Stimulated activated CD8-positive, alpha-beta memory T cell treated with anti-CD3 and anti-CD28 coated beads, Interleukin-7, amount 100 ng/mL, for 4 hours (primary cell): ENCODE measurements around the gene ARID3C.

Source experiments
- DNase-seq, 2 donors: peaks; one replicate each; pipeline ENCODE4 v3.0.0-alpha.2; 2020; ENCODE audit warnings: low read depth in 2 of 2

The ARID3C gene, protein sequence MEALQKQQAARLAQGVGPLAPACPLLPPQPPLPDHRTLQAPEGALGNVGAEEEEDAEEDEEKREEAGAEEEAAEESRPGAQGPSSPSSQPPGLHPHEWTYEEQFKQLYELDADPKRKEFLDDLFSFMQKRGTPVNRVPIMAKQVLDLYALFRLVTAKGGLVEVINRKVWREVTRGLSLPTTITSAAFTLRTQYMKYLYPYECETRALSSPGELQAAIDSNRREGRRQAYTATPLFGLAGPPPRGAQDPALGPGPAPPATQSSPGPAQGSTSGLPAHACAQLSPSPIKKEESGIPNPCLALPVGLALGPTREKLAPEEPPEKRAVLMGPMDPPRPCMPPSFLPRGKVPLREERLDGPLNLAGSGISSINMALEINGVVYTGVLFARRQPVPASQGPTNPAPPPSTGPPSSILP

DNA sequence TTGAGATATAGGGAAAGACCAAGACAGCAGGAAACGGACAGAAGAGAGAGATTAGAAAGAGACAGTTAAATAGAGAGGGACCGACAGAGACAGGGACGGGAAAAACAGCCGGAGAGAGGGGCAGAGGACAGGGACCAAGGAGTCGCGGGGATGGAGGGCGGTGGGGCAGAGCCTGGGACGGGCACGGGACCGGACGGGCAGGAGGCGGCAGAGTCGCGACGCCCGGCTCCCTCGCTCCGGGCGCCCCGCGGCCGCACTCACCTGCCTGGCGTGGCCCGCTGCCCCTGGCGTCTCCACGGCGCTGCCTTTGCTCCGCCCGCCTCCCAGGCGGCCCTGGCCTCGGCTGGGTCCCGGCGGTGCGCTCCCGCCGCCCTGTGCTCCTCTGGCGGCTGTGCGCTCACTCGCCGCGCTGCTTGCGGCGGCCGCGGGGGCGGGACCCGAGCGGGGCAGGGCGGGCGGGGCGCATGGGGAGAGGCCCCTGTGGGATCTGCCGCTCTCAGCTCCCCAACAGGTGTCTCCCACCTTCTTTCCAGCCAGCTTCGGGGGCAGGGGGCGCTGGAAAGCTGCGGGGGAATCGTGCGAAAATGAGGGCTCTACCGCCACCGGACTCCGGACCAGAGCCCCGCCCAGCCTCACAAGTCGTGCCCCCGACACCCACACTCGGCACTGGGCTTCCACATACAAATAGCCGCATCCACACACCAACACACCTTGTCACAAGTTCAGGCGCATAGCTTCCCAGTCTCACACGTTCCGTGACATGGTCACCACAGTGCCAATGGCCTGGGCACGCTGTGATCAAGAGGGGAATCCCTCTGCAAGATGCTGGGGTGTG lies at the start of gene ARID3C:
Gene ARID3C, minus strand, starts transcription at position 411 of the 835 bp plus-strand sequence. CDS start 1,052 bp downstream, outside the sequence.
- peak in 1 of 2 donors; percentile 45 for DNase-seq

DNA sequence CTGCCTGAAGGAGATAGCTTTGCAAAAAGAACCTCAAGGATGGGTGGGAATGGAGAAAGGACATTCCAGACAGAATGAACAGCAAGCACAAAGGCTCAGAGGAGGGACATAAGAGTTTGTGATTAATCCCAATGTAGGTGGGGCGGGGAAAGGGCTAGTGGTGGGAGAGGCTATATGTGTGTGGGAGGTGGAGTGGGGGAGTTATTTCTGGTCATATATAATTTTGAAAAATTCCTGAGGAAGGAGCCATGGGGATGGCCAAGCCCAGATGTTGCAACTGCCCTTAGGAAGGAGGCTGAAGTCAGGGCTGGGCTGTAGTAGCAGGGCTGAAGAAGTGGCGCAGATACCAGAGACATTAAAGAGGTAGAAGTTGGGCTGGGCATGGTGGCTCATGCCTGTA lies 47.0 kb upstream of the ARID3C start:
- DNase-seq: no peak

DNA sequence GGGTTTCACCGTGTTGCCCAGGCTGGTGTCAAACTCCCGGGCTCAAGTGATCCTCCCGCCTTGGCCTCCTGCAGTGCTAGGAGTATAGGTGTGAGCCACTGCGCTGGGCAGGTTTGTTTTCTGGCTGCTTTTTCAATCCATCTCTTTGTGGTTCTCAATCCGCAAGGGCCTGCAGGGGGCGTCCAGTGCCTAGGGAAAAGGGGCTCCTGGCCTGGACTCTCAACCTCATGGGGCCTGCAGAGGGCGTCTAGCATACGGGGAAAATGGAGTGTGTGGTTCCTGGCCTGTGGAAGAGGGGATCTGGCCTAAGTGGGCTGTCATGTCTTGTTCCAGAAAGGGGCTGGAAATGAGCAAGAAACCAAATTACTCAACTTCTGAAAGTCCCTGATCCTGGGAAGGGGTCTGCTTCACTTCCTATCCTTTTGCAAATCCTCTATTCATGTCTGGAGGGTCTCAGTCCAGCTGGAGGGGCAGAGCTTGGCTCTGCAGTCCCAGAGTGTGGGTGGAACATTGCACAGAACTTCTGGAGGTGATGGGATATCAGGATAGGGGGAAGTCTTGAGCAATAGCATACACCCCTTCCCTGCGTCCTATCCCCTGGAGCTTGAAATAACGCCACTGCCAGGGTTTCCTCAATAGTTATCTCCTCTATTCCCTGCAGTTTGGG lies 46.3 kb upstream of the ARID3C start:
- peak; percentile 20 to 38 for DNase-seq

- DNase-seq: no peak
These were observed 45.6 kb upstream of the ARID3C start for GRCh38 chr9:34674440-34674839.

DNA sequence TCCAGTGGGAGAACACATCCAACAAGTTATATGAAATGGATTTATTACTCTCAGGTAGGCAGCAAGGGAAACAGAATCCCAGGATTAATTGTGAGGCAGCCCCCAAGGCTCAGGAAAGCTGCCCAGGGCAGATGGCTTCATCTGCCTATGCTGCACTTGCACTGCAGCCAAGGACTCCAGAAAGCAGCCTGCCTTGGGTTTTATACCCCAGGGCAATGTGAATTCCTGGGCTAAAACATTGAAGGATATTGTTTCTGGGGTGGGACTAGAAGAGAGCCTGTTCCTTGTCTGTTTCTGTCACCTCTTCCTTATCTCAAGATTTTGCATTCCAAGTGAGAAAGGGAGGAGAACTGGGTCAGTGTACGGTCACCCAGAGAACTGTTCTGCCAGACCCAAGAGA lies 42.4 kb upstream of the ARID3C start:
- DNase-seq: no peak

GRCh38 chr9:34669809-34670562 lies 41.1 kb upstream of the ARID3C start:
- no peak for DNase-seq

DNA sequence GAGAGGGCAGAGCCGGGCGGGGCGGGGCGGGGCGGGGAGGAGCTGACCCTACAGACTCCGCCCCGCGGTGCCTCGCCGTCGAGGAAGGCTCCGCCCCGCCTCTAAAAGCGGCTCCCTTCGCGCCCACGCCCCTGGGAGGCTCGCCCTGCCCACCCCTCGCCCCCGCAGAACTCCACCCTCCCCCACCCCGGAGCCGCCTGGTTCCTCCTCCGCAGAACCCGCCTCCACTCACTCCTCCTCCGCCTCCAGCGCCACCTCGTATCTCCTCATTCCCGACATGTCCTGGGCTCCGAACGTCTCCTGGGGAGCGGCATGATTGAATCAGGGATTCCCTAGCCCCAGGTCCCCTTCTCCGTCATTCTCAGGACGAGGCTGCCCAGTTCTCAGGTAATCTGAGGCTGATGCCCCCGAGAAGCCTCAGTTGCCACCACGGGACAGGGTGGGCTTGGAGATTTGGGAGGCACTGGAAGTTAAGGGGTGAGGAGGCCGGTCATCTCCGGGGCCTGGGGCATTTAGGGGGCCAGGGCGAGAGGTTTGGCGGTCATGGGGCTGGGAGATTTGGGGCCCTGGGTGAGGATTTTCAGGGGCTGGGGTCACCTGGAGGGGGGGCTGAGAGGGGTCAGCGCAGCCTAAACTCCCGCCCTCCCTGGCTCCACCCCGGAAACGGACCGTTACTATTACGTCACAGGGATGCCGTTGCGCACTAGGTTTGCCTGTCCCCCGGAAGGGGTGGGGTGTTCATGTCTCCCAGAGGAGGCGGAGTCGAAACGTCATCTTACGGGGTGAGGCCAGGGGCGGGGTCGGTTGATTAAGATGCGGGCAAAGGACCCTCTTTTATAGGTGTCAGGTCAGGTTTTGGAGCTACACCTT lies 36.8 kb upstream of the ARID3C start:
- peak; percentile 82 to 85 for DNase-seq

- no peak for DNase-seq
These were observed 36.2 kb upstream of the ARID3C start for GRCh38 chr9:34665067-34665380.

- peak; percentile 22 to 58 for DNase-seq
These were observed 35.6 kb upstream of the ARID3C start for GRCh38 chr9:34664281-34665066.

DNA sequence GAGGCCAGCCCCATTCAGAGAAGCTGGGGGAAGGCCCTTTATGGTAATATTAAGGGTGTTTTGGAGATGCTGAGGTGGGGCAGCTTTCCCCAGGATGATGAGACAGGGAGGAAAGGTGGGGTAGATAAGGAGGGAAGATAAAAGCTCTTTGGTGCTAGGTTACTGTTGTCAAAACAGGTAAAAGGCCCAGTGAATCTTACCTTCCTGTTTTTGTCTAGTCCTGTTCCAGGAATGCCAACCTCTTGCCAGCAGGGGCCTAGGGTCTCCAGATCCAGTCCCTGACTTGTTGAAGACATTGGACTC lies 34.4 kb upstream of the ARID3C start:
- no peak for DNase-seq

DNA sequence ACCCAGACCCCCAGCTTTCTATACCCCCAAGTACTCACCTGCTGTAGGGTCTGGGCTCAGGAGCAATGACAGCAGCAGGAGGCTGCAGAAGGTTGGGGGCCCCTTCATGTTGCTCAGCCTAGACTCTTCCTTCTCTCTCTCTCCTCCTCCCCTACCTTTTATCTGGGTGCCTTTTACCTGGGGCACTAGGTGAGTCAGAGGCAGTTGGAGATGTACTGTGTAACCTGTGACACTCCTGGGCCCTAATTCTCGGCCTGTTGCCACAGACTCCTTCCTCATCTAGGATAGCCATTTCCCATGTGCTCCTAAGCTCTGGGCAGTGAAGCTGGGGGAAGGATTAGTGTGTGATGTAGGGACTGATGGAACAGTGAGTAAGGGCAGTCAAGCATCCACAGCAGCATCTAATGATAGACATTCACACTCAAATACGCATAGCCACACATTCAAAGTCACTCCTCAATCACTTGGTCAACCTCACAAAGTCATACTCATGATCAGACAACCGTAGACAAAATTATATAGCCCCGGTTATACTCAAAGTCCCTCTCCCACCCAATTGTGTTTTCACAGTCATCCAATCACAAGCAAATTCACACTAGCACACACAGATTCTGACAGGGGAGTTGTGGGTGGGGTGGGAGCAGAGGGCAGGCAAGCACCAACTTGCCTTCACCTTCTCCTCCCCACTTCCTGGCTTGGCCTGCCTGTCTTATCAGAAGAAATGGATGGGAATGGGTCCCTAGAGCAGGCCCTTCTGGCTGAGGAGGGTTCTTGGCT lies 33.8 kb upstream of the ARID3C start, which contains the start of gene CCL27:
Gene CCL27, minus strand, starts transcription at position 132 of the 777 bp plus-strand sequence. Its CDS starts 24 bp downstream, at position 108.
- DNase-seq: no peak

DNA sequence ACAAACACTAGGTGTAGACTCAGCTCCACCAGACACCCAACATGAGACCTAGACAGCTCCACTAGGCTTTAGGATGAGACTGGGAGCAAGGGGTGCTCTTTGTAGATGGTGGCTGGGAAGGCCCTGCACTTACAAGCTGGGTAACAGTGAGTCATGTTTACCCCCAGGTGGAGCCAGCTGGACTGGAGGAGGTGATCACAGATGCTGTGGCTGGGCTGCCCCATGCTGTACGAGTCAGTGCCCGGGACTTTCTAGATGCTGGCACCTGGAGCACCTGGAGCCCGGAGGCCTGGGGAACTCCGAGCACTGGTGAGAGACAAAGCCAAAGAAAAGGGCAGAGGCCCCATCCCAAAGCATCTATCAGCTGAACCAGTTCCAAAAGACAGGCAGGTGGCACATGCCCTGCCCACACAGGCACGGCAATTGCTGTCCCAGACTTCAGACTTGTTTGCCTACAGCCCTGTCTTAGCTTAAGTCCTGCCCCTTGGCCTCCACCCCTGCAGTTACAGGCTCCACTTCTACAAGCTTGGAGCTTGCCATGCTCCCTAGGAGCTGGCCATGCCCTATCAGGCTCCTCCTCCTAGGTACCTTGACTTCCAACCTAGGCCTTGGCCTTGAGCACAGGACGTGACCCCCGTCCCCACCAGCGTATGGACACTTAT lies 30.9 kb upstream of the ARID3C start:
- DNase-seq: no peak

- no peak for DNase-seq
These were observed 29.6 kb upstream of the ARID3C start for GRCh38 chr9:34658461-34658860.

- DNase-seq: no peak
These were observed 28.1 kb upstream of the ARID3C start for GRCh38 chr9:34656992-34657391.

GRCh38 chr9:34655394-34655793 lies 26.5 kb upstream of the ARID3C start:
- DNase-seq: no peak

DNA sequence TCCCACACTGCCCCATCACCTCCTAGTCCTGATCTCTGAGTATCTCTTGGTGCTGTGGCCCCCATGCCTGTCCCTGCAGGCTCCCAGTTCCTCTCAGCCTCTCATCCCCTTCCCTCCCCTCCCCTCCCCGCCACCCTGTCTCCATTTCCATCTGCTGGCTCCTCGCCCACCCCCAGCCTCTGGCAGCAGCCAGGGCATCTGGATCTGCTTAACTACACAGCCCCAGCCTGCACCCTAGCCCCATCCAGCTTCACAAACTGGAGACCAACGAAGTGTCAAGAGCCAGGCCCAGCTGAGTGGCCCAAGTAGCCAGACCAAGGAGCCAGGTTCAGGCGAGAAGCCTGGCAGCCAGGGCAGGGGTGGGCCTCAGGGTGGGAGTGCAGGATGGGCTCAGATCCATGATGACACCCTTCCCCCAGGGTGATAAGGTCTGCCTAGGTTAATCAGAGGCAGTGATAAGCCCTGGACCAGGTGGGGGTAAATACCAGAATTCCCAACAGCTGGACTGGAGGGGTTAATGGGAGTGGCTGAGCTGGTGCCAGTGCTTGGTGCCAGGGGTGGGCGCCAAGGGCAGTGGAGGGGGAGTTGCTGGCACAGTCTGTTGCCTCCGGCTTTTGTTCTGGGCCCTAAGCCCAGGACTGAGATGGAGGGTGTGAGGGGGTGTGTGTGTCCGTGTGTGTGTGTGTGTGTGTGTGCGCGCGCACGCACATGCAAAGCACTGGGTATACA lies 25.6 kb upstream of the ARID3C start:
- no peak for DNase-seq

- DNase-seq: no peak
These were observed 24.5 kb upstream of the ARID3C start for GRCh38 chr9:34653151-34654072.
